K562 treated with DMSO at 1 percent for 4 hours (cell line): ENCODE data around the gene MAT2A. TPM values are rescaled to one million over a fixed set of nuclear protein-coding genes. Genes with fewer than 3 reads are reported as not detected.

Experiments used
- total RNA-seq: library from RNA; unstranded; fragments of 300-600 nt; gene quantifications from 2 replicates; pipeline ENCODE4 v1.2.3, GENCODE V29; 2022; ENCODE audit not compliant: insufficient read depth

MAT2A gene
- 114 and 177 TPM in 2 replicates for total RNA-seq

GRCh38 chr2:85538507-85539360, at the start of gene MAT2A:
Gene MAT2A (plus strand): TSS chr2:85539168. CDS start chr2:85539288, 120 bp downstream.

GRCh38 chr2:85561280-85562212, 22.6 kb downstream of the MAT2A start, which contains the start of gene GGCX:
Gene GGCX (minus strand): TSS chr2:85561493. CDS start chr2:85561428, 65 bp downstream.

GRCh38 chr2:85577386-85578242, 38.6 kb downstream of the MAT2A start, which contains the start of gene VAMP8:
Gene VAMP8 (plus strand): TSS chr2:85577586. CDS start chr2:85577647, 61 bp downstream.

GRCh38 chr2:85584354-85584856, 45.4 kb downstream of the MAT2A start, which contains the start of gene VAMP5:
Gene VAMP5 (plus strand): TSS chr2:85584431. CDS start chr2:85584491, 60 bp downstream.

Other genes with a start within 250 kb of the MAT2A start
- 40.4 and 54.5 TPM in 2 replicates for gene TGOLN2, start 211.2 kb upstream of the MAT2A start, total RNA-seq
- 27.3 and 29.1 TPM in 2 replicates for gene RETSAT, start 184.6 kb upstream of the MAT2A start, total RNA-seq
- gene ELMOD3, start 184.4 kb upstream of the MAT2A start, total RNA-seq: 13.4 and 18.3 TPM in 2 replicates
- gene CAPG, start 128.8 kb upstream of the MAT2A start, total RNA-seq: 94.8 and 104 TPM in 2 replicates
- not detected in 2 replicates for gene SH2D6, start 120.5 kb upstream of the MAT2A start, total RNA-seq
- 11.6 and 16.2 TPM in 2 replicates for gene GGCX, start 22.3 kb downstream of the MAT2A start, total RNA-seq
- 161 and 170 TPM in 2 replicates for gene VAMP8, start 38.4 kb downstream of the MAT2A start, total RNA-seq
- not detected in 2 replicates for gene VAMP5, start 45.3 kb downstream of the MAT2A start, total RNA-seq
- gene RNF181, start 56.6 kb downstream of the MAT2A start, total RNA-seq: 259 and 269 TPM in 2 replicates
- gene TMEM150A, start 63.5 kb downstream of the MAT2A start, total RNA-seq: 13.9 and 19.1 TPM in 2 replicates
- gene C2orf68, start 72.9 kb downstream of the MAT2A start, total RNA-seq: 33.2 and 51.4 TPM in 2 replicates
- 94.0 and 97.0 TPM in 2 replicates for gene USP39, start 77.0 kb downstream of the MAT2A start, total RNA-seq
- gene SFTPB, start 129.0 kb downstream of the MAT2A start, total RNA-seq: not detected in 2 replicates
- gene GNLY, start 155.2 kb downstream of the MAT2A start, total RNA-seq: not detected in 2 replicates
- gene ATOH8, start 214.8 kb downstream of the MAT2A start, total RNA-seq: not detected in 2 replicates